IMR-90 (cell line): ENCODE data around the gene CAMK4. TPM values are rescaled to one million over a fixed set of nuclear protein-coding genes. Genes with fewer than 3 reads are reported as not detected.

ENCODE experiments used
- ATAC-seq: fragments of 200-7000 bp; cut with Tn5 transposase; 2 replicates; pipeline ENCODE4 v1.9.1; 2020; ENCODE audit warnings: low read depth, mild to moderate bottlenecking, moderate library complexity
- BruUV-seq: library from RNA; stranded (reverse); fragments of 400-500 nt; replicated peaks from 2 replicates; lab custom pipeline; 2021; lab: Mats Ljungman, UMichigan
- CTCF ChIA-PET: fragments of 300-600 bp; formaldehyde crosslinking; extraction: SDS; loops from one replicate; lab custom pipeline; 2021; ENCODE audit warnings: antibody characterized with exemption; lab: Yijun Ruan, JAX
- POLR2A ChIA-PET: fragments of 300-600 bp; sonication (Branson Sonifier 250); formaldehyde crosslinking; loops from one replicate; lab custom pipeline; 2022; ENCODE audit warnings: antibody characterized with exemption; ENCODE audit not compliant: unreplicated experiment; lab: Charles Lee
- DNase-seq: peaks from one replicate; pipeline ENCODE4 v3.0.0; 2013
- H2AFZ ChIP-seq: replicated peaks from 2 replicates; pipeline ENCODE3; 2013; ENCODE audit warnings: low read length, mild to moderate bottlenecking; ENCODE audit not compliant: poor library complexity
- H2AK5ac ChIP-seq: 2 replicates; pipeline ENCODE4 v1.6.1; 2013; ENCODE audit warnings: low read depth, low read length, inconsistent platforms
- H2AK9ac ChIP-seq: replicated peaks from 2 replicates; pipeline ENCODE3; 2013; ENCODE audit warnings: mild to moderate bottlenecking, low read depth, low read length, moderate library complexity; ENCODE audit not compliant: poor library complexity
- H2BK120ac ChIP-seq: 2 replicates; pipeline ENCODE4 v1.6.1; 2013; ENCODE audit warnings: low read depth, low read length, inconsistent platforms
- H2BK15ac ChIP-seq: 3 replicates; pipeline ENCODE4 v1.6.1; 2013; ENCODE audit warnings: low read depth, low read length, inconsistent platforms
- H2BK20ac ChIP-seq: 2 replicates; pipeline ENCODE4 v1.6.1; 2013; ENCODE audit warnings: low read depth, mild to moderate bottlenecking, inconsistent platforms, low read length, moderate library complexity
- H2BK5ac ChIP-seq: 2 replicates; pipeline ENCODE4 v1.6.1; 2013; ENCODE audit warnings: mild to moderate bottlenecking, low read depth, low read length, inconsistent platforms; ENCODE audit not compliant: poor library complexity, severe bottlenecking
- H3K14ac ChIP-seq: replicated peaks from 2 replicates; pipeline ENCODE4 v1.6.1; 2013; ENCODE audit warnings: low read depth, low read length, inconsistent platforms
- H3K18ac ChIP-seq: 2 replicates; pipeline ENCODE4 v1.6.1; 2013; ENCODE audit warnings: low read depth, low read length, control low read depth
- H3K23ac ChIP-seq: 2 replicates; pipeline ENCODE4 v1.6.1; 2013; ENCODE audit warnings: low read depth, low read length, inconsistent platforms
- H3K27ac ChIP-seq: 2 replicates; pipeline ENCODE4 v1.5.1; 2013; ENCODE audit warnings: mild to moderate bottlenecking, control low read depth, low read length; ENCODE audit not compliant: insufficient read depth
- H3K27me3 ChIP-seq: 2 replicates; pipeline ENCODE4 v1.6.1; 2013; ENCODE audit warnings: low read length; ENCODE audit not compliant: control insufficient read depth, insufficient read depth
- H3K36me3 ChIP-seq: 2 replicates; pipeline ENCODE4 v1.6.1; 2013; ENCODE audit warnings: low read length, mixed read lengths; ENCODE audit not compliant: control insufficient read depth, insufficient read depth
- H3K4ac ChIP-seq: 2 replicates; pipeline ENCODE4 v1.6.1; 2013; ENCODE audit warnings: low read depth, low read length, inconsistent platforms
- H3K4me1 ChIP-seq: 2 replicates; pipeline ENCODE4 v1.6.1; 2013; ENCODE audit warnings: low read length, mixed read lengths; ENCODE audit not compliant: control insufficient read depth, insufficient read depth
- H3K4me2 ChIP-seq: 2 replicates; pipeline ENCODE4 v1.6.1; 2013; ENCODE audit warnings: low read depth, mild to moderate bottlenecking, control low read depth, low read length, moderate library complexity
- H3K4me3 ChIP-seq: 2 replicates; pipeline ENCODE4 v1.5.1; 2013; ENCODE audit warnings: low read depth, mild to moderate bottlenecking, control low read depth, low read length, moderate library complexity; ENCODE audit not compliant: insufficient read depth
- H3K56ac ChIP-seq: 2 replicates; pipeline ENCODE4 v1.6.1; 2013; ENCODE audit warnings: low read length, inconsistent platforms; ENCODE audit not compliant: insufficient read depth; ENCODE audit errors: extremely low read depth
- H3K79me1 ChIP-seq, 2 experiments: 2 replicates each; pipeline ENCODE4 v1.6.1; 2013; ENCODE audit warnings: low read length in 2 of 2, inconsistent platforms in 1 of 2, low read depth in 1 of 2
- H3K9ac ChIP-seq: 2 replicates; pipeline ENCODE4 v1.6.1; 2013; ENCODE audit warnings: low read depth, low read length, control low read depth
- H3K9me1 ChIP-seq: 2 replicates; pipeline ENCODE4 v1.6.1; 2013; ENCODE audit warnings: low read length, inconsistent platforms; ENCODE audit not compliant: insufficient read depth
- H3K9me3 ChIP-seq: 2 replicates; pipeline ENCODE4 v1.6.1; 2013; ENCODE audit warnings: low read length; ENCODE audit not compliant: control insufficient read depth, insufficient read depth
- H4K20me1 ChIP-seq: 2 replicates; pipeline ENCODE4 v1.6.1; 2013; ENCODE audit warnings: low read length, inconsistent platforms; ENCODE audit not compliant: insufficient read depth
- H4K5ac ChIP-seq: 2 replicates; pipeline ENCODE4 v1.6.1; 2013; ENCODE audit warnings: mild to moderate bottlenecking, low read depth, low read length, control low read depth
- H4K8ac ChIP-seq, 2 experiments: 2 replicates each; pipeline ENCODE4 v1.6.1; 2013; ENCODE audit warnings: low read depth in 2 of 2, low read length in 2 of 2, control low read depth in 1 of 2, inconsistent platforms in 1 of 2
- H4K91ac ChIP-seq: 2 replicates; pipeline ENCODE4 v1.6.1; 2013; ENCODE audit warnings: low read depth, low read length, inconsistent platforms; ENCODE audit not compliant: insufficient read depth
- BHLHE40 ChIP-seq: fragments of 150-350 bp; IDR thresholded peaks from 2 replicates; pipeline ENCODE4 v1.6.1; 2016; ENCODE audit warnings: mild to moderate bottlenecking, low read depth, low read length
- CEBPB ChIP-seq: IDR thresholded peaks from 2 replicates; pipeline ENCODE4 v1.6.1; 2012; ENCODE audit warnings: low read depth, low read length, improper control_type of control experiment
- CHD1 ChIP-seq: IDR thresholded peaks from 2 replicates; pipeline ENCODE4 v1.6.1; 2012; ENCODE audit warnings: low read depth, low read length, improper control_type of control experiment
- CTCF ChIP-seq: conservative IDR thresholded peaks from 2 replicates; pipeline ENCODE4 v1.5.1; 2012; ENCODE audit warnings: mild to moderate bottlenecking, low read depth, low read length, improper control_type of control experiment
- FOS ChIP-seq: fragments of 150-350 bp; IDR thresholded peaks from 2 replicates; pipeline ENCODE4 v1.6.1; 2016; ENCODE audit warnings: low read depth, low read length
- MAFK ChIP-seq: IDR thresholded peaks from 2 replicates; pipeline ENCODE4 v1.6.1; 2012; ENCODE audit warnings: low read depth, low read length, improper control_type of control experiment
- MAZ ChIP-seq: IDR thresholded peaks from 2 replicates; pipeline ENCODE4 v1.6.1; 2012; ENCODE audit warnings: low read depth, mild to moderate bottlenecking, low read length, improper control_type of control experiment, moderate library complexity, borderline replicate concordance
- MXI1 ChIP-seq: IDR thresholded peaks from 2 replicates; pipeline ENCODE4 v1.6.1; 2012; ENCODE audit warnings: low read depth, mild to moderate bottlenecking, low read length, moderate library complexity, borderline replicate concordance
- NFE2L2 ChIP-seq: fragments of 150-350 bp; IDR thresholded peaks from 2 replicates; pipeline ENCODE4 v1.6.1; 2016; ENCODE audit warnings: low read depth, mild to moderate bottlenecking, low read length
- POLR2A ChIP-seq: IDR thresholded peaks from 2 replicates; pipeline ENCODE4 v1.6.1; 2012; ENCODE audit warnings: mild to moderate bottlenecking, low read depth, low read length
- RAD21 ChIP-seq: IDR thresholded peaks from 2 replicates; pipeline ENCODE4 v1.6.1; 2012; ENCODE audit warnings: low read length, improper control_type of control experiment
- RCOR1 ChIP-seq: IDR thresholded peaks from 2 replicates; pipeline ENCODE4 v1.6.1; 2012; ENCODE audit warnings: mild to moderate bottlenecking, low read length, improper control_type of control experiment; ENCODE audit not compliant: insufficient replicate concordance
- RFX5 ChIP-seq: IDR thresholded peaks from 2 replicates; pipeline ENCODE4 v1.8.0; 2012; ENCODE audit warnings: low read depth, mild to moderate bottlenecking, low read length, moderate library complexity
- SMC3 ChIP-seq: fragments of 150-350 bp; IDR thresholded peaks from 2 replicates; pipeline ENCODE4 v1.6.1; 2016; ENCODE audit warnings: low read depth, mild to moderate bottlenecking, antibody characterized with exemption, low read length, moderate library complexity
- USF2 ChIP-seq: fragments of 150-350 bp; IDR thresholded peaks from 2 replicates; pipeline ENCODE4 v1.6.1; 2017; ENCODE audit warnings: mild to moderate bottlenecking, antibody characterized with exemption, low read length, low read depth
- dilution Hi-C: fragments of 300-500 bp; cut with HindIII; formaldehyde crosslinking; loops from one replicate; pipeline ENCODE4 v1.14.3; 2018; ENCODE audit warnings: low sequenced_read_pairs; ENCODE audit not compliant: unreplicated experiment
- in situ Hi-C: fragments of 300-500 bp; cut with MboI; formaldehyde crosslinking; loops from 3 replicates; pipeline ENCODE4 v1.14.3; 2019; ENCODE audit warnings: low sequenced_read_pairs, inconsistent platforms, mixed read lengths
- intact Hi-C: fragments of 100-400 bp; cut with micrococcal nuclease; formaldehyde crosslinking; loops from 2 replicates; pipeline ENCODE4 v1.10.0; 2022
- polyA plus RNA-seq, 3 experiments: library from polyadenylated mRNA; depleted of rRNA; stranded (reverse); fragments of >200 nt; gene quantifications; 2 replicates each; pipeline ENCODE4 v1.2.3, GENCODE V29; 2012; ENCODE audit warnings: low replicate concordance in 1 of 3
- total RNA-seq: library from RNA; depleted of rRNA; stranded (reverse); fragments of >200 nt; gene quantifications from 2 replicates; pipeline ENCODE4 v1.2.3, GENCODE V29; 2012
- TF ChIP-seq, protein P1 (sequence below): fragments of 150-350 bp; IDR thresholded peaks from 2 replicates; pipeline ENCODE4 v1.6.1; 2016; ENCODE audit warnings: low read depth, mild to moderate bottlenecking, low read length, moderate library complexity, borderline replicate concordance

CAMK4 gene
- total and polyA plus RNA-seq, 2 of the 4 experiments (the other 2 are of a cell fraction), result 3.7 to 4.8 TPM

DNA sequence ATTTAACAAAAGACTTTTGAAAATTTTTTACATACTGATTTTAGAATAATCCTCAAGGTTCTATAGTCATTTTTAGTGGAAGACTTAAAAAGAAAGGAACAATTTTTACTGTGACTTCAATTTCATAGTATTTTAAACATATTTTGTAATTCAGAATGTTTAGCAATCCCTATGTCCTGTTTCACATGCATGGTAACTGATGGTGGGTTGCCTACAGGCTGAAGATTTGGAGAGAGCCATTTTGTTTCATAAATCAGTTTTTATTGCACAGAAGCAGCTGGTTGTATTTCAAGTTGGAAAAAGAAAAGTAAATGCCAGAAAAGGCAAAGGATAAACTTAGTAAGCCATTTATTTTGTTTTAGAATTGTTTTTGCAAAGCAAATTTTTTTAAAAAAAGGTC is 264.2 kb downstream of the CAMK4 start:
- H3K23ac ChIP-seq, result no peak overlapping the region
- in situ Hi-C loops (no loop called here), dilution Hi-C loops (no loop called here), intact Hi-C loops (no loop called here)
- H4K5ac ChIP-seq, result no peak overlapping the region
- H2AK9ac ChIP-seq, result no peak overlapping the region
- no peak overlapping the region for H3K4me2 ChIP-seq
- ChIA-PET POLR2A (interaction anchor here (0.7 kb wide), 1 partner anchor 10 kb away, joined by 4 read pairs; no protein-coding TSS in a partner anchor), CTCF (no interaction called here)
- no peak overlapping the region for H2AFZ ChIP-seq
- H2BK5ac ChIP-seq, result no peak overlapping the region
- no peak overlapping the region for H3K18ac ChIP-seq
- no peaks in the 10 kb centered on the region for H3K79me1 ChIP-seq
- no peak for TF ChIP-seq MAFK
- no peak for TF ChIP-seq MAZ
- no peak for TF ChIP-seq POLR2A
- TF ChIP-seq RFX5, result no peak
- TF ChIP-seq BHLHE40, result no peak
- TF ChIP-seq MXI1, result no peak
- TF ChIP-seq SMC3, result no peak
- TF ChIP-seq RCOR1, result no peak
- TF ChIP-seq NFE2L2, result no peak
- TF ChIP-seq CTCF, result no peak
- no peak for TF ChIP-seq CHD1
- TF ChIP-seq RAD21, result no peak
- TF ChIP-seq USF2, result no peak
- no peak for TF ChIP-seq CEBPB
- TF ChIP-seq, protein P1, sequence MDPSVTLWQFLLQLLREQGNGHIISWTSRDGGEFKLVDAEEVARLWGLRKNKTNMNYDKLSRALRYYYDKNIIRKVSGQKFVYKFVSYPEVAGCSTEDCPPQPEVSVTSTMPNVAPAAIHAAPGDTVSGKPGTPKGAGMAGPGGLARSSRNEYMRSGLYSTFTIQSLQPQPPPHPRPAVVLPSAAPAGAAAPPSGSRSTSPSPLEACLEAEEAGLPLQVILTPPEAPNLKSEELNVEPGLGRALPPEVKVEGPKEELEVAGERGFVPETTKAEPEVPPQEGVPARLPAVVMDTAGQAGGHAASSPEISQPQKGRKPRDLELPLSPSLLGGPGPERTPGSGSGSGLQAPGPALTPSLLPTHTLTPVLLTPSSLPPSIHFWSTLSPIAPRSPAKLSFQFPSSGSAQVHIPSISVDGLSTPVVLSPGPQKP, result no peak
- TF ChIP-seq FOS, result no peak
- H3K9ac ChIP-seq, result no peak overlapping the region
- H2BK15ac ChIP-seq, result no peak overlapping the region
- no peak overlapping the region for H3K4me3 ChIP-seq
- H3K9me3 ChIP-seq, result no peaks in the 10 kb centered on the region
- no peak overlapping the region for H4K8ac ChIP-seq
- peaks cover 1% of the 10 kb centered on the region; the same call in 1 of the 2 replicates for H3K36me3 ChIP-seq
- H4K20me1 ChIP-seq, result no peaks in the 10 kb centered on the region
- no peak overlapping the region for H2BK120ac ChIP-seq
- no TSS peak for BruUV-seq
- H3K56ac ChIP-seq, result no peak overlapping the region
- H3K27ac ChIP-seq, result no peak overlapping the region
- no peaks in the 10 kb centered on the region for H3K27me3 ChIP-seq
- DNase-seq (no peak), ATAC-seq (no peak)
- no peak overlapping the region for H3K4ac ChIP-seq
- no peak overlapping the region for H2AK5ac ChIP-seq
- peaks cover 2% of the 10 kb centered on the region; the same call in 1 of the 2 replicates for H3K4me1 ChIP-seq
- H3K9me1 ChIP-seq, result no peaks in the 10 kb centered on the region
- H3K14ac ChIP-seq, result no peak overlapping the region
- no peak overlapping the region for H4K91ac ChIP-seq
- no peak overlapping the region for H2BK20ac ChIP-seq
